Chondrocyte (in vitro differentiated cells): ENCODE results near the gene KCNH5. TPM values are rescaled to one million over a fixed set of nuclear protein-coding genes. Genes with fewer than 3 reads are reported as not detected.

Source experiments
- DNase-seq: peaks from one replicate; pipeline ENCODE4 v3.0.0; 2021; ENCODE audit warnings: mixed read lengths, low spot score
- H3K27ac Mint-ChIP-seq: one replicate; pipeline ENCODE4 v1.8.0; 2021; ENCODE audit warnings: mild to moderate bottlenecking, moderate library complexity, mixed read lengths; ENCODE audit not compliant: unreplicated experiment
- H3K27me3 Mint-ChIP-seq: 2 replicates; pipeline ENCODE4 v1.8.0; 2021; ENCODE audit warnings: low read depth, mixed read lengths
- H3K36me3 Mint-ChIP-seq: 2 replicates; pipeline ENCODE4 v1.8.0; 2021; ENCODE audit warnings: low read depth, mixed read lengths
- H3K4me1 Mint-ChIP-seq: 2 replicates; pipeline ENCODE4 v1.8.0; 2021; ENCODE audit warnings: low read depth, mild to moderate bottlenecking, mixed read lengths
- H3K4me3 Mint-ChIP-seq: one replicate; pipeline ENCODE4 v1.8.0; 2021; ENCODE audit warnings: mild to moderate bottlenecking, moderate library complexity, mixed read lengths; ENCODE audit not compliant: unreplicated experiment
- H3K9me3 Mint-ChIP-seq: 2 replicates; pipeline ENCODE4 v1.8.0; 2021; ENCODE audit warnings: low read depth, mixed read lengths
- total RNA-seq: library from RNA; stranded (reverse); gene quantifications from 3 replicates; pipeline ENCODE4 v1.2.1, GENCODE V29; 2021
- TF ChIP-seq, protein P1 (sequence below): fragments of 200-600 bp; sonication (generic); IDR thresholded peaks from 2 replicates; pipeline ENCODE4 v1.5.0; 2021; ENCODE audit warnings: antibody characterized with exemption, mild to moderate bottlenecking, moderate library complexity

The KCNH5 gene
- total RNA-seq, 1 donor from 2014 or later: not detected

DNA sequence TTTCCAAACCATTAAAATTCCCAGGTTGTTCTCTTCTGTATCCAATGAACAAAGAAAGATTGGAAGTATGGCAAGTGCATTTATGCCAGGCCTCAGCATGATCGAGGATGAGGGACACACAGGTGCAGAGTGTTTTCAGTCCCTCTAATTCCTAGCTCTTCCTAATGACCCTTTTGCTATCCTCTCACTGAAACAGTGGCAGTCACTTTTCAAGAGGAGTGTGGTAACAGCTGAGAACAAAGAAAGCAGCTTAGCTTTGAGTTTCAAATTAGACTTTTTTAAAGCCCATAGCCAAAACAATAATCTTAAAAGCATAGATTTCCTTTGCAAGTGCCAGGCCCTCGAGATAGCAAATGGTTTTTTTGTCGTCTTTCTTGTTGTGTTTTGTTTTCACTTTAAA is 110.8 kb downstream of the KCNH5 start:
- Mint-ChIP-seq H3K4me3 (no peak overlapping the region), H3K4me1 (no peaks in the 10 kb centered on the region), H3K27me3 (peaks cover 6% of the 10 kb centered on the region), H3K9me3 (no peaks in the 10 kb centered on the region), H3K36me3 (no peaks in the 10 kb centered on the region), H3K27ac (no peak overlapping the region)
- TF ChIP-seq, protein P1, sequence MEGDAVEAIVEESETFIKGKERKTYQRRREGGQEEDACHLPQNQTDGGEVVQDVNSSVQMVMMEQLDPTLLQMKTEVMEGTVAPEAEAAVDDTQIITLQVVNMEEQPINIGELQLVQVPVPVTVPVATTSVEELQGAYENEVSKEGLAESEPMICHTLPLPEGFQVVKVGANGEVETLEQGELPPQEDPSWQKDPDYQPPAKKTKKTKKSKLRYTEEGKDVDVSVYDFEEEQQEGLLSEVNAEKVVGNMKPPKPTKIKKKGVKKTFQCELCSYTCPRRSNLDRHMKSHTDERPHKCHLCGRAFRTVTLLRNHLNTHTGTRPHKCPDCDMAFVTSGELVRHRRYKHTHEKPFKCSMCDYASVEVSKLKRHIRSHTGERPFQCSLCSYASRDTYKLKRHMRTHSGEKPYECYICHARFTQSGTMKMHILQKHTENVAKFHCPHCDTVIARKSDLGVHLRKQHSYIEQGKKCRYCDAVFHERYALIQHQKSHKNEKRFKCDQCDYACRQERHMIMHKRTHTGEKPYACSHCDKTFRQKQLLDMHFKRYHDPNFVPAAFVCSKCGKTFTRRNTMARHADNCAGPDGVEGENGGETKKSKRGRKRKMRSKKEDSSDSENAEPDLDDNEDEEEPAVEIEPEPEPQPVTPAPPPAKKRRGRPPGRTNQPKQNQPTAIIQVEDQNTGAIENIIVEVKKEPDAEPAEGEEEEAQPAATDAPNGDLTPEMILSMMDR: no peak
- DNase-seq: no peak

DNA sequence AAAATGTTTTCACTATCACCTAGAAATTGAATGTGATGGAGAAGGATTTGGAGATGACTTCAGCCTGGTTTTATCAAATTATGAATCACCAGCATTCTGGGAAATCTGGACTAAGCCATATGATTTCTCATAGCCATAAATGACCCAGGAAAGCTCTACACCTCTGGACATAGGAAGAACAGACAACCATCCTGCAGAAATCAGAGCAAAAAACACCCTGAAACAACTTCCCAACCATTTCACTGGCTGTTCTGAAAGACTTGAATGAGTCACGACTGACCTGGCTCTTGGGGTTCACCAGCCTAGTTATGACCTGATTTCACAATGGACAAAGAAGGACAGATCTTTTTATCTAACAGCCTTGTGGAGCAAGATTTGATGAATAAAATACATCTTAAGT is 123.8 kb downstream of the KCNH5 start:
- H3K4me3 Mint-ChIP-seq: no peak overlapping the region
- TF ChIP-seq, protein P1: no peak
- DNase-seq: no peak

DNA sequence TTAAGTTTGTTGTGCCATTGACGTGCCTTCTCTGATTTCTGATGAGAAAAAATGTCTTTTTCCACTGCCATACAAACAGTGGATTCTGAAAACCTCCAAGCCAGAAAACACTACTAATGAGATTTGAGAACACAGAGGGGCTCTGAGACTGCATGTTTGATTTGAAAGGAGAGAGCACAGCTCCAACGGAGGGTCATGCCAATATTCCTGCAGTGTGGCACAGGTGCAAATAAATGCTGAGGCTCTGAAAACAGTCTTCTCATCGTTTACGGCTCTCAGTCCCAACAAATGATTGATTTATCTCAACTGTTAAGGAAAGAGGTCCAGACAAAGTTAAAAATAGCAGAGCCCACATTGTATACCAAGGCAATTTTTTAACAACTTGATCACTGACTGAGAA is 128.7 kb downstream of the KCNH5 start:
- Mint-ChIP-seq H3K36me3 (no peaks in the 10 kb centered on the region), H3K27me3 (peaks cover 14% of the 10 kb centered on the region), H3K9me3 (no peaks in the 10 kb centered on the region), H3K4me3 (no peak overlapping the region), H3K4me1 (no peaks in the 10 kb centered on the region), H3K27ac (no peak overlapping the region)
- TF ChIP-seq, protein P1: no peak
- no peak for DNase-seq

More for the DNA sequence above, 123.8 kb downstream of the KCNH5 start:
- Mint-ChIP-seq H3K4me1 (no peaks in the 10 kb centered on the region), H3K36me3 (no peaks in the 10 kb centered on the region), H3K9me3 (peaks cover 9% of the 10 kb centered on the region), H3K27ac (no peak overlapping the region), H3K27me3 (peaks cover 17% of the 10 kb centered on the region)

DNA sequence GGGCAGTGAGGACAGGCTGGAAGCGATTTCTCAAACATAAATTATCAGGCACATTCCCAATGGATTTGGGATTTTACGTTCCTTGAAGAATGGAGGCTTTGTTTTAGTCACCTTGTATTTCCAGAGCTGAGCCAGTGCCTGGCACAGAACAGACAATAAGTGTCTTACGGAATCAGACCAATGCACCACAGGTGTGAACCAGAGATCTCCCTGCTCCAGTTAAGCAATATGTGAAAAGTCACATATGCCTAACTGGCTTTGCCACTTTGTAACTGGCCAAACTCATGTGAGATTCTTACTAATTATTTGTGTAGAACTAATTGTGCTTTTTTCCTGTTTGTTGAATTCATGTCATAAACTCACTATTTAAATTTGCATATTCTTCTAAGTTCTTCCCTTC is 130.4 kb downstream of the KCNH5 start:
- no peak overlapping the region for H3K4me3 Mint-ChIP-seq
- no peaks in the 10 kb centered on the region for H3K4me1 Mint-ChIP-seq
- no peak for DNase-seq
- no peaks in the 10 kb centered on the region for H3K36me3 Mint-ChIP-seq
- no peaks in the 10 kb centered on the region for H3K9me3 Mint-ChIP-seq
- TF ChIP-seq, protein P1: no peak
- H3K27me3 Mint-ChIP-seq: peaks cover 8% of the 10 kb centered on the region
- no peak overlapping the region for H3K27ac Mint-ChIP-seq

DNA sequence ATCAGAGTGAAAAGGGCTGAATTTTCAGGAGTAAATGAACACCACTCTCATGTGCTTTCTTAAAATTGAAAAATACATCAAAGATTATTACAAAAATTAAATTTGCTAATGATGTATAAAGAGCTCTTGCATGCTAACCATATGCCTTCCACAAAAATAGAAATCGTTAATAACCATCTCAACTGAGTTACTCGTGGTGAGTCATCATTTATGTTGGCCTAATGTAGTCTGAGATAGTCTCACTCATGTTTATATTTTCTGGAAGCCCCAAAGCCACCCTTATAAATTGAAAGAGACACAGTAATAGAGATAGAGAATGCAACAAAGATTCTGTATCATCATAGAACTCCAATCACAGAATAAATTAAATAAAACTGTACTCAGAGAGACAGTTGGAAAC is 131.2 kb downstream of the KCNH5 start:
- no peaks in the 10 kb centered on the region for H3K9me3 Mint-ChIP-seq
- TF ChIP-seq, protein P1: no peak
- no peaks in the 10 kb centered on the region for H3K36me3 Mint-ChIP-seq
- no peak for DNase-seq
- H3K4me1 Mint-ChIP-seq: no peaks in the 10 kb centered on the region
- H3K27ac Mint-ChIP-seq: no peak overlapping the region
- H3K4me3 Mint-ChIP-seq: no peak overlapping the region
- H3K27me3 Mint-ChIP-seq: peaks cover 8% of the 10 kb centered on the region
